Loucy (cell line): ENCODE data around the gene INO80C.

Experiments
- H2AFZ ChIP-seq: fragments of 200-600 bp; sonication (generic); 2 replicates; pipeline ENCODE4 v1.6.0; 2016; ENCODE audit warnings: antibody characterized with exemption, mild to moderate bottlenecking, low read length, moderate library complexity
- H3F3A ChIP-seq: fragments of 200-600 bp; 2 replicates; pipeline ENCODE4 v1.6.0; 2016; ENCODE audit warnings: antibody characterized with exemption, low read depth, mild to moderate bottlenecking
- H3K27me3 ChIP-seq: fragments of 200-600 bp; sonication (generic); 2 replicates; pipeline ENCODE4 v1.6.1; 2014; ENCODE audit warnings: low read length, mild to moderate bottlenecking; ENCODE audit not compliant: insufficient read depth, poor library complexity, severe bottlenecking
- H3K36me3 ChIP-seq: fragments of 200-600 bp; sonication (generic); 2 replicates; pipeline ENCODE4 v1.6.1; 2016; ENCODE audit warnings: low read length; ENCODE audit not compliant: insufficient read depth
- H3K4me1 ChIP-seq: fragments of 200-600 bp; sonication (generic); 2 replicates; pipeline ENCODE4 v1.5.1; 2014; ENCODE audit warnings: low read length, mild to moderate bottlenecking; ENCODE audit not compliant: insufficient read depth, poor library complexity, severe bottlenecking
- H3K4me2 ChIP-seq: fragments of 200-600 bp; sonication (generic); 2 replicates; pipeline ENCODE4 v1.6.0; 2014; ENCODE audit warnings: antibody characterized with exemption, low read length, low read depth, mild to moderate bottlenecking; ENCODE audit not compliant: poor library complexity, severe bottlenecking
- H3K4me3 ChIP-seq: fragments of 200-600 bp; sonication (generic); 2 replicates; pipeline ENCODE4 v1.5.1; 2014; ENCODE audit warnings: low read length, mild to moderate bottlenecking, mixed read lengths; ENCODE audit not compliant: poor library complexity, severe bottlenecking
- H3K79me2 ChIP-seq: fragments of 200-600 bp; sonication (generic); 2 replicates; pipeline ENCODE4 v1.6.1; 2014; ENCODE audit warnings: low read length; ENCODE audit not compliant: insufficient read depth
- H3K9ac ChIP-seq: fragments of 200-600 bp; sonication (generic); 2 replicates; pipeline ENCODE4 v1.6.0; 2014; ENCODE audit warnings: mild to moderate bottlenecking, low read depth, low read length, moderate library complexity; ENCODE audit not compliant: poor library complexity, severe bottlenecking
- H3K9me2 ChIP-seq: fragments of 200-600 bp; sonication (generic); replicated peaks from 2 replicates; pipeline ENCODE4 v1.6.1; 2016; ENCODE audit warnings: low read depth, low read length, mixed read lengths
- H3K9me3 ChIP-seq: fragments of 200-600 bp; sonication (generic); 2 replicates; pipeline ENCODE4 v1.6.1; 2014; ENCODE audit warnings: mild to moderate bottlenecking, antibody characterized with exemption, low read length, low read depth; ENCODE audit not compliant: insufficient read depth
- H4K20me1 ChIP-seq: fragments of 200-600 bp; sonication (generic); 2 replicates; pipeline ENCODE4 v1.6.0; 2014; ENCODE audit warnings: antibody characterized with exemption, low read length, mild to moderate bottlenecking; ENCODE audit not compliant: insufficient read depth, poor library complexity, severe bottlenecking
- CTCF ChIP-seq: fragments of 200-600 bp; sonication (generic); conservative IDR thresholded peaks from 2 replicates; pipeline ENCODE4 v1.5.1; 2014; ENCODE audit warnings: mild to moderate bottlenecking, antibody characterized with exemption, low read length
- EZH2phosphoT487 ChIP-seq: fragments of 200-600 bp; IDR thresholded peaks from 2 replicates; pipeline ENCODE4 v1.6.1; 2018; ENCODE audit warnings: antibody characterized with exemption, mild to moderate bottlenecking, moderate library complexity, borderline replicate concordance

The INO80C gene

DNA sequence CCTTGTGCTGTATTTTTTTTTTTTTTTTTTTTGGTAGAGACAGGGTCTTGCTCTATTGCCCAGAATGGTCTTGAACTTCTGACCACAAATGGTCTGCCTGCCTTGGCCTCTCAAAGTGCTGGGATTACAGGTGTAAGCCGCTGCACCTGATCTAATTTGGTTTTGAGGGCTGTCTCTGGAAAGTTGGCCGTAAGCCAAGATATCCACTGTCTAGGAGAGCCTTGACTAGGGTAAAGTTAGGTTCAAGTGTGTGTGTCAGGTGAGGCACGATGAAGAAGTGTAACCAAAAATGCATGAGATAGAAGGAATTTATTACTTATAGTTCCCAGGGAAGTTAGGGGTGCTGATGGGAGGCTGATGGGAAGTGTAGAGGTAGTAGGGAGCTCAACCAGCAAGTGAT is 46.7 kb downstream of the INO80C start:
- H3F3A ChIP-seq = no peaks in the 10 kb centered on the region
- no peak overlapping the region for H3K4me3 ChIP-seq
- no peak for TF ChIP-seq EZH2phosphoT487
- no peak for TF ChIP-seq CTCF
- H3K79me2 ChIP-seq = no peaks in the 10 kb centered on the region
- H3K27me3 ChIP-seq = no peaks in the 10 kb centered on the region
- H3K9ac ChIP-seq = no peak overlapping the region
- H4K20me1 ChIP-seq = no peaks in the 10 kb centered on the region
- no peaks in the 10 kb centered on the region for H3K9me2 ChIP-seq
- H3K4me1 ChIP-seq = peaks cover 3% of the 10 kb centered on the region
- no peak overlapping the region for H3K4me2 ChIP-seq
- H3K9me3 ChIP-seq = 0 out of 2 replicates have a peak, but pooled peaks cover 6% of the 10 kb centered on the region
- no peaks in the 10 kb centered on the region for H3K36me3 ChIP-seq
- no peak overlapping the region for H2AFZ ChIP-seq

DNA sequence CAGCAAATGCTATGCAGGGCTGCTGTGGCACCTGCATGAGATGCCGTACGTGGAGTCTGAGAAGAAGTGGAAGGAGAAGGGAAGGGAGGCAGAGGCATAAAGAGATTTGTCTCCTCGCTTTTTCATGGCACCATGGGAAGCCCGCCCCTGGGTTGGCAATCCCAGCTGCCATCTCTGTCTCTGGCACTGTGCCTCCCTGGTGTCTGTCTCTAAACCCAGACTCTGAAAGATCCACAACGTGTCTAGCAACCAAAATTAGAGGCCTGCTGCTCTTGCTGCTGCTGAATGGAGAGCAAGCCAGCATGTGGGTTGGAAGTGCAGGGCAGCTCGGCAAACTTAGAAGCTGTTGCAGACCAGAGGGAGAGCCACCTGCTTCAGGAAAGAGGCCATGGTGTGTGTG is 53.1 kb downstream of the INO80C start:
- no peak overlapping the region for H2AFZ ChIP-seq
- H3K9ac ChIP-seq = no peak overlapping the region
- H3K9me3 ChIP-seq = no peaks in the 10 kb centered on the region
- no peaks in the 10 kb centered on the region for H4K20me1 ChIP-seq
- TF ChIP-seq EZH2phosphoT487 (no peak), CTCF (no peak)
- H3K27me3 ChIP-seq = no peaks in the 10 kb centered on the region
- H3K79me2 ChIP-seq = no peaks in the 10 kb centered on the region
- no peaks in the 10 kb centered on the region for H3K36me3 ChIP-seq
- H3F3A ChIP-seq = no peaks in the 10 kb centered on the region
- no peak overlapping the region for H3K4me3 ChIP-seq
- H3K4me1 ChIP-seq = no peaks in the 10 kb centered on the region
- no peak overlapping the region for H3K4me2 ChIP-seq
- no peaks in the 10 kb centered on the region for H3K9me2 ChIP-seq

DNA sequence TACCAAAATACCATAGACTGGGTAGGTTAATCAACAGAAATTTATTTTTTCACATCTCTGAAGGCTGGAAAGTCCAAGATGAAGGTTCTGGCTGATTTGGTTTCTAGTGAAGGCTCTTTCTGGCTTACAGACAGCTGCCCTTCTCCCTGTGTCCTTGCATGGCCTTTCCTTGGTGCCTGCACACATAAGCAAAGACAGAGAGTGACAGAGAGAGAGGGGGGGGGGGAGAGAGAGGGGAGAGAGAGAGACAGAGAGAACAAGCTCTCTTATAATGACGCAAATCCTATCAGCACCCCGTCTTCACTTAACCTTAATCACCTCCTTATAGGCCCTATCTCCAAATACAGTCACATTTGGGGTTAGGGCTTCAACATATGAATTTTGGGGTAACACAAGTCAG is 53.9 kb downstream of the INO80C start:
- Histone ChIP-seq H4K20me1 (no peaks in the 10 kb centered on the region), H3K4me1 (no peaks in the 10 kb centered on the region), H2AFZ (no peak overlapping the region), H3K9me2 (no peaks in the 10 kb centered on the region), H3K36me3 (no peaks in the 10 kb centered on the region), H3K9ac (no peak overlapping the region), H3K4me2 (no peak overlapping the region), H3F3A (no peaks in the 10 kb centered on the region), H3K27me3 (no peaks in the 10 kb centered on the region), H3K9me3 (no peaks in the 10 kb centered on the region), H3K4me3 (no peak overlapping the region), H3K79me2 (no peaks in the 10 kb centered on the region)
- TF ChIP-seq EZH2phosphoT487 (no peak), CTCF (no peak)
